IMR-90 (cell line): ENCODE data around the gene ANKUB1. TPM values are rescaled to one million over a fixed set of nuclear protein-coding genes. Genes with fewer than 3 reads are reported as not detected.

Experiments
- ATAC-seq: fragments of 200-7000 bp; cut with Tn5 transposase; 2 replicates; pipeline ENCODE4 v1.9.1; 2020; ENCODE audit warnings: low read depth, mild to moderate bottlenecking, moderate library complexity
- BruUV-seq: library from RNA; stranded (reverse); fragments of 400-500 nt; replicated peaks from 2 replicates; lab custom pipeline; 2021; lab: Mats Ljungman, UMichigan
- CTCF ChIA-PET: fragments of 300-600 bp; formaldehyde crosslinking; extraction: SDS; loops from one replicate; lab custom pipeline; 2021; ENCODE audit warnings: antibody characterized with exemption; lab: Yijun Ruan, JAX
- POLR2A ChIA-PET: fragments of 300-600 bp; sonication (Branson Sonifier 250); formaldehyde crosslinking; loops from one replicate; lab custom pipeline; 2022; ENCODE audit warnings: antibody characterized with exemption; ENCODE audit not compliant: unreplicated experiment; lab: Charles Lee
- DNase-seq: peaks from one replicate; pipeline ENCODE4 v3.0.0; 2013
- H2AFZ ChIP-seq: replicated peaks from 2 replicates; pipeline ENCODE3; 2013; ENCODE audit warnings: low read length, mild to moderate bottlenecking; ENCODE audit not compliant: poor library complexity
- H2AK5ac ChIP-seq: 2 replicates; pipeline ENCODE4 v1.6.1; 2013; ENCODE audit warnings: low read depth, low read length, inconsistent platforms
- H2AK9ac ChIP-seq: replicated peaks from 2 replicates; pipeline ENCODE3; 2013; ENCODE audit warnings: mild to moderate bottlenecking, low read depth, low read length, moderate library complexity; ENCODE audit not compliant: poor library complexity
- H2BK120ac ChIP-seq: 2 replicates; pipeline ENCODE4 v1.6.1; 2013; ENCODE audit warnings: low read depth, low read length, inconsistent platforms
- H2BK15ac ChIP-seq: 3 replicates; pipeline ENCODE4 v1.6.1; 2013; ENCODE audit warnings: low read depth, low read length, inconsistent platforms
- H2BK20ac ChIP-seq: 2 replicates; pipeline ENCODE4 v1.6.1; 2013; ENCODE audit warnings: low read depth, mild to moderate bottlenecking, inconsistent platforms, low read length, moderate library complexity
- H2BK5ac ChIP-seq: 2 replicates; pipeline ENCODE4 v1.6.1; 2013; ENCODE audit warnings: mild to moderate bottlenecking, low read depth, low read length, inconsistent platforms; ENCODE audit not compliant: poor library complexity, severe bottlenecking
- H3K14ac ChIP-seq: replicated peaks from 2 replicates; pipeline ENCODE4 v1.6.1; 2013; ENCODE audit warnings: low read depth, low read length, inconsistent platforms
- H3K18ac ChIP-seq: 2 replicates; pipeline ENCODE4 v1.6.1; 2013; ENCODE audit warnings: low read depth, low read length, control low read depth
- H3K23ac ChIP-seq: 2 replicates; pipeline ENCODE4 v1.6.1; 2013; ENCODE audit warnings: low read depth, low read length, inconsistent platforms
- H3K27ac ChIP-seq: 2 replicates; pipeline ENCODE4 v1.5.1; 2013; ENCODE audit warnings: mild to moderate bottlenecking, control low read depth, low read length; ENCODE audit not compliant: insufficient read depth
- H3K27me3 ChIP-seq: 2 replicates; pipeline ENCODE4 v1.6.1; 2013; ENCODE audit warnings: low read length; ENCODE audit not compliant: control insufficient read depth, insufficient read depth
- H3K36me3 ChIP-seq: 2 replicates; pipeline ENCODE4 v1.6.1; 2013; ENCODE audit warnings: low read length, mixed read lengths; ENCODE audit not compliant: control insufficient read depth, insufficient read depth
- H3K4ac ChIP-seq: 2 replicates; pipeline ENCODE4 v1.6.1; 2013; ENCODE audit warnings: low read depth, low read length, inconsistent platforms
- H3K4me1 ChIP-seq: 2 replicates; pipeline ENCODE4 v1.6.1; 2013; ENCODE audit warnings: low read length, mixed read lengths; ENCODE audit not compliant: control insufficient read depth, insufficient read depth
- H3K4me2 ChIP-seq: 2 replicates; pipeline ENCODE4 v1.6.1; 2013; ENCODE audit warnings: low read depth, mild to moderate bottlenecking, control low read depth, low read length, moderate library complexity
- H3K4me3 ChIP-seq: 2 replicates; pipeline ENCODE4 v1.5.1; 2013; ENCODE audit warnings: low read depth, mild to moderate bottlenecking, control low read depth, low read length, moderate library complexity; ENCODE audit not compliant: insufficient read depth
- H3K56ac ChIP-seq: 2 replicates; pipeline ENCODE4 v1.6.1; 2013; ENCODE audit warnings: low read length, inconsistent platforms; ENCODE audit not compliant: insufficient read depth; ENCODE audit errors: extremely low read depth
- H3K79me1 ChIP-seq, 2 experiments: 2 replicates each; pipeline ENCODE4 v1.6.1; 2013; ENCODE audit warnings: low read length in 2 of 2, inconsistent platforms in 1 of 2, low read depth in 1 of 2
- H3K9ac ChIP-seq: 2 replicates; pipeline ENCODE4 v1.6.1; 2013; ENCODE audit warnings: low read depth, low read length, control low read depth
- H3K9me1 ChIP-seq: 2 replicates; pipeline ENCODE4 v1.6.1; 2013; ENCODE audit warnings: low read length, inconsistent platforms; ENCODE audit not compliant: insufficient read depth
- H3K9me3 ChIP-seq: 2 replicates; pipeline ENCODE4 v1.6.1; 2013; ENCODE audit warnings: low read length; ENCODE audit not compliant: control insufficient read depth, insufficient read depth
- H4K20me1 ChIP-seq: 2 replicates; pipeline ENCODE4 v1.6.1; 2013; ENCODE audit warnings: low read length, inconsistent platforms; ENCODE audit not compliant: insufficient read depth
- H4K5ac ChIP-seq: 2 replicates; pipeline ENCODE4 v1.6.1; 2013; ENCODE audit warnings: mild to moderate bottlenecking, low read depth, low read length, control low read depth
- H4K8ac ChIP-seq, 2 experiments: 2 replicates each; pipeline ENCODE4 v1.6.1; 2013; ENCODE audit warnings: low read depth in 2 of 2, low read length in 2 of 2, control low read depth in 1 of 2, inconsistent platforms in 1 of 2
- H4K91ac ChIP-seq: 2 replicates; pipeline ENCODE4 v1.6.1; 2013; ENCODE audit warnings: low read depth, low read length, inconsistent platforms; ENCODE audit not compliant: insufficient read depth
- NFE2L2 ChIP-seq: fragments of 150-350 bp; IDR thresholded peaks from 2 replicates; pipeline ENCODE4 v1.6.1; 2016; ENCODE audit warnings: low read depth, mild to moderate bottlenecking, low read length
- SMC3 ChIP-seq: fragments of 150-350 bp; IDR thresholded peaks from 2 replicates; pipeline ENCODE4 v1.6.1; 2016; ENCODE audit warnings: low read depth, mild to moderate bottlenecking, antibody characterized with exemption, low read length, moderate library complexity
- WGBS, 2 experiments: methylation state at CpG; one replicate each; pipeline versions ENCODE4 v1.1.5 to v1.1.7; 2013; ENCODE audit warnings: missing lambda C conversion rate in 2 of 2; ENCODE audit not compliant: insufficient read length in 1 of 2; ENCODE audit errors: extremely low coverage in 2 of 2; 5-methylcytosine and 5-hydroxymethylcytosine counted together
- dilution Hi-C: fragments of 300-500 bp; cut with HindIII; formaldehyde crosslinking; loops from one replicate; pipeline ENCODE4 v1.14.3; 2018; ENCODE audit warnings: low sequenced_read_pairs; ENCODE audit not compliant: unreplicated experiment
- in situ Hi-C: fragments of 300-500 bp; cut with MboI; formaldehyde crosslinking; loops from 3 replicates; pipeline ENCODE4 v1.14.3; 2019; ENCODE audit warnings: low sequenced_read_pairs, inconsistent platforms, mixed read lengths
- intact Hi-C: fragments of 100-400 bp; cut with micrococcal nuclease; formaldehyde crosslinking; loops from 2 replicates; pipeline ENCODE4 v1.10.0; 2022
- polyA plus RNA-seq, 3 experiments: library from polyadenylated mRNA; depleted of rRNA; stranded (reverse); fragments of >200 nt; gene quantifications; 2 replicates each; pipeline ENCODE4 v1.2.3, GENCODE V29; 2012; ENCODE audit warnings: low replicate concordance in 1 of 3
- total RNA-seq: library from RNA; depleted of rRNA; stranded (reverse); fragments of >200 nt; gene quantifications from 2 replicates; pipeline ENCODE4 v1.2.3, GENCODE V29; 2012

ANKUB1 gene
- total and polyA plus RNA-seq, 2 of the 4 experiments (the other 2 are of a cell fraction): not detected

DNA sequence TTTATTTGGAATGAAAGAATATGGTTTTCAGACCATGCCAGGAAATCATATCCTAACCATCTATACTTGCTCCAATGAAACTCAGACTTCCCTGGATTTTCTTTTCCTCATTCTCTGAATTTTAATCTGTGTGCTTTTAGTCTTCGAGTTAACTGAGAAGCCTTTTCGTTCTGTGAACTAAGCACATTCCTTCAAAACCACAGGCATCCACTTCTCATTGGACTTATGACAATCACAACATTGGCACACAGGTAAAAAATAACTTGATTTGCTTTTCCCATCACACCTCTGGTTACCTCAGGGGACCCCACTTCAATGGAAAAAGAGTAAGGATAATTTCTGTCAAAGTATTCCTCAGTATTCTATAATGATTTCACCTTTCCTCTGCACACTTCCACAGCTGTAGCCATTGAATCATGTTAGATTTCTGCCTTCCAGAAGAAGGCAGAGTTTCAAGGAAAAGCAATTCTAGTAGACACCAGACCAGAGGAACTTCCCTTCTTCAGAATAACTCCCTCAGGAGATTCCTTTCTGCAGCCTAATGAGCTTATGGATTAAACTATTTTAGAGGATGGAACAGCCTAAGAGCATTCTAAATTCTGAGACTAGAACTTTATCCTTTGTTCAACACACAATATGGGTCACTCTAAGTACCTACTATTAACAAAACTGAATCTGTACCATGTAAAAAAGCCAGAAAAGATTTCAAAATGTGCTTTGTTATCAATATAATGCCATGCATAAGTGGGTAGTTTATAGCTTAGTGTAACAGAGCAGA, 56.0 kb downstream of the ANKUB1 start:
- no peak overlapping the region for H3K4me3 ChIP-seq
- peak overlapping the region; percentile 36; the same call in 1 of the 2 replicates for H3K4me2 ChIP-seq
- peaks cover 4% of the 10 kb centered on the region for H3K4me1 ChIP-seq
- no peak overlapping the region for H2BK5ac ChIP-seq
- H2AK9ac ChIP-seq: no peak overlapping the region
- TF ChIP-seq NFE2L2 (no peak), SMC3 (no peak)
- H2AK5ac ChIP-seq: no peak overlapping the region
- no peaks in the 10 kb centered on the region for H3K27me3 ChIP-seq
- intact Hi-C loops (no loop called here), dilution Hi-C loops (loop anchor here (25.0 kb wide), 1 partner anchor 224 kb away; no protein-coding TSS in a partner anchor), in situ Hi-C loops (no loop called here)
- DNase-seq (peak; percentile 42), ATAC-seq (peak; percentile 72)
- H2BK15ac ChIP-seq: no peak overlapping the region
- H3K27ac ChIP-seq: no peak overlapping the region
- H3K9me1 ChIP-seq: no peaks in the 10 kb centered on the region
- ChIA-PET CTCF (no interaction called here), POLR2A (interaction anchor here (0.5 to 0.6 kb wide), 2 partner anchors 63 to 226 kb away, joined by 3 to 4 read pairs; no protein-coding TSS in a partner anchor)
- H3K9ac ChIP-seq: no peak overlapping the region
- H3K9me3 ChIP-seq: no peaks in the 10 kb centered on the region
- H2BK120ac ChIP-seq: no peak overlapping the region
- H3K79me1 ChIP-seq: peaks cover under 1 to 1% of the 10 kb centered on the region in 2 experiments; a peak in 2 of 4 replicates
- no peaks in the 10 kb centered on the region for H4K20me1 ChIP-seq
- H4K5ac ChIP-seq: no peak overlapping the region
- H2AFZ ChIP-seq: no peak overlapping the region
- no peak overlapping the region for H3K18ac ChIP-seq
- no peak overlapping the region for H2BK20ac ChIP-seq
- 33% methylated on average over 1 of the region's 2 CpGs; no CpG with 5 or more reads in 1 of the 2 experiments for WGBS, 2 experiments
- peaks cover under 1% of the 10 kb centered on the region for H3K36me3 ChIP-seq
- H4K8ac ChIP-seq: no peak overlapping the region
- H4K91ac ChIP-seq: no peak overlapping the region
- H3K56ac ChIP-seq: no peak overlapping the region
- no peak overlapping the region for H3K14ac ChIP-seq
- H3K4ac ChIP-seq: no peak overlapping the region
- no TSS peak for BruUV-seq
- H3K23ac ChIP-seq: no peak overlapping the region
